M059J (cell line): ENCODE measurements around the gene ZNF473. TPM values are rescaled to one million over a fixed set of nuclear protein-coding genes. Genes with fewer than 3 reads are reported as not detected.
"Not testable (repeated sequence)": the region's sequence is repeated elsewhere in the genome, so short reads cannot be mapped to it uniquely, and the experiment has no call there.

ENCODE experiments used
- DNase-seq: peaks from one replicate; pipeline ENCODE4 v3.0.0-alpha.2; 2012; ENCODE audit warnings: low read depth
- total RNA-seq: library from RNA; depleted of rRNA; stranded (reverse); fragments of >200 nt; shearing (Covaris generic); gene quantifications from 2 replicates; pipeline ENCODE4 v1.2.3, GENCODE V29; 2014

ZNF473 gene
- total RNA-seq, 1 experiment from 2014 or later = 14.7 TPM

- peak; percentile 72 for DNase-seq
Observed at GRCh38 chr19:50050406-50051227, 24.8 kb downstream of the ZNF473 start.

GRCh38 chr19:50051228-50051895, 25.6 kb downstream of the ZNF473 start:
- DNase-seq = not testable (repeated sequence)

- DNase-seq = no peak
Observed at GRCh38 chr19:50051964-50052363, 26.2 kb downstream of the ZNF473 start.

- no peak for DNase-seq
Observed at GRCh38 chr19:50053119-50053518, 27.3 kb downstream of the ZNF473 start.

- no peak for DNase-seq
Observed at GRCh38 chr19:50058425-50058824, 32.6 kb downstream of the ZNF473 start.

- no peak for DNase-seq
Observed at GRCh38 chr19:50059045-50059444, 33.2 kb downstream of the ZNF473 start.

GRCh38 chr19:50060107-50060506, 34.3 kb downstream of the ZNF473 start:
- DNase-seq = no peak

- DNase-seq = no peak
Observed at GRCh38 chr19:50061650-50062049, 35.8 kb downstream of the ZNF473 start.

GRCh38 chr19:50065938-50066337, 40.1 kb downstream of the ZNF473 start:
- no peak for DNase-seq

GRCh38 chr19:50067575-50067974, 41.8 kb downstream of the ZNF473 start:
- DNase-seq = no peak

- not testable (repeated sequence) for DNase-seq
Observed at GRCh38 chr19:50068382-50068781, 42.6 kb downstream of the ZNF473 start.

- DNase-seq = not testable (repeated sequence)
Observed at GRCh38 chr19:50075076-50075475, 49.3 kb downstream of the ZNF473 start.

- DNase-seq = not testable (repeated sequence)
Observed at GRCh38 chr19:50075644-50076372, 50.0 kb downstream of the ZNF473 start.

- not testable (repeated sequence) for DNase-seq
Observed at GRCh38 chr19:50076581-50077355, 51.0 kb downstream of the ZNF473 start.

GRCh38 chr19:50079014-50079413, 53.2 kb downstream of the ZNF473 start:
- DNase-seq = not testable (repeated sequence)

GRCh38 chr19:50084440-50084839, 58.6 kb downstream of the ZNF473 start:
- DNase-seq = not testable (repeated sequence)

- not testable (repeated sequence) for DNase-seq
Observed at GRCh38 chr19:50087153-50087552, 61.3 kb downstream of the ZNF473 start.

- DNase-seq = not testable (repeated sequence)
Observed at GRCh38 chr19:50090706-50091105, 64.9 kb downstream of the ZNF473 start.

GRCh38 chr19:50091786-50092185, 66.0 kb downstream of the ZNF473 start:
- DNase-seq = not testable (repeated sequence)

- DNase-seq = not testable (repeated sequence)
Observed at GRCh38 chr19:50092597-50092996, 66.8 kb downstream of the ZNF473 start.

- DNase-seq = not testable (repeated sequence)
Observed at GRCh38 chr19:50097884-50098283, 72.1 kb downstream of the ZNF473 start.
